BLaER1 treated with 17β-estradiol and CSF1 and Interleukin-3, amounts not matched to agents 10 nM and 100 nM (cell line): ENCODE data around the gene PLS3.

Experiments used
- H3K27ac ChIP-seq, 11 experiments: shearing (Covaris generic); formaldehyde crosslinking; 2 replicates each; pipeline ENCODE4 v1.8.1; 2022
- H3K27me3 ChIP-seq, 11 experiments: shearing (Covaris generic); formaldehyde crosslinking; 2 replicates each; pipeline ENCODE4 v1.8.1; 2022
- H3K36me3 ChIP-seq, 11 experiments: shearing (Covaris generic); formaldehyde crosslinking; 2 replicates each; pipeline ENCODE4 v1.8.1; 2022
- H3K4me1 ChIP-seq, 10 experiments: shearing (Covaris generic); formaldehyde crosslinking; 2 replicates each; pipeline ENCODE4 v1.8.1; 2022
- H3K4me2 ChIP-seq, 11 experiments: shearing (Covaris generic); formaldehyde crosslinking; 2 replicates each; pipeline ENCODE4 v1.8.1; 2022
- H3K4me3 ChIP-seq, 10 experiments: shearing (Covaris generic); formaldehyde crosslinking; 2 replicates each; pipeline ENCODE4 v1.8.1; 2022
- H3K9ac ChIP-seq, 11 experiments: shearing (Covaris generic); formaldehyde crosslinking; 2 replicates each; pipeline ENCODE4 v1.8.1; 2022
- H3K9me3 ChIP-seq, 11 experiments: shearing (Covaris generic); formaldehyde crosslinking; replicated peaks in 1 of 11; 2 replicates each; pipeline ENCODE4 v1.8.1; 2022
- H4K20me1 ChIP-seq, 11 experiments: shearing (Covaris generic); formaldehyde crosslinking; 2 replicates each; pipeline ENCODE4 v1.8.1; 2022
- Cebpa-rat ChIP-seq, 11 experiments: shearing (Covaris generic); IDR thresholded peaks; 2 replicates each; pipeline ENCODE4 v1.8.1; 2022

PLS3 gene

GRCh38 chrX:115560211-115560977 lies 580 bp upstream of the PLS3 start:
- Histone ChIP-seq H3K36me3 (no peaks in the 10 kb centered on the region; a peak in 1 of 22 replicates), H3K4me1 (peaks cover 12 to 34% (median 23%) of the 10 kb centered on the region in 10 experiments; a peak in 17 of 20 replicates), H3K27ac (peak overlapping the region in 10 of 11 experiments; percentile 67 to 91 (median 89); a peak in 20 of 22 replicates), H3K27me3 (peaks cover 93 to 99% (median 97%) of the 10 kb centered on the region in 11 experiments), H3K4me3 (peak overlapping the region; percentile 63 to 77 (median 72)), H3K9me3 (no peaks in the 10 kb centered on the region), H3K9ac (peak overlapping the region in 10 of 11 experiments; percentile 79 to 90 (median 88); a peak in 19 of 22 replicates), H3K4me2 (peak overlapping the region; percentile 46 to 77 (median 61); a peak in 21 of 22 replicates), H4K20me1 (peaks cover 0 to 13% (median 0%) of the 10 kb centered on the region in 11 experiments; a peak in 1 of 22 replicates)
- no peak for TF ChIP-seq Cebpa-rat (IDR thresholded peaks at IDR 0.05)

GRCh38 chrX:115561605-115562479 lies 868 bp downstream of the PLS3 start:
- Histone ChIP-seq H3K27me3 (peaks cover 90 to 99% (median 96%) of the 10 kb centered on the region in 11 experiments), H3K4me2 (peak overlapping the region; percentile 51 to 84 (median 69)), H3K9ac (peak overlapping the region; percentile 79 to 90 (median 88)), H4K20me1 (peaks cover 0 to 13% (median 0%) of the 10 kb centered on the region in 11 experiments; a peak in 1 of 22 replicates), H3K27ac (peak overlapping the region; percentile 34 to 91 (median 89); a peak in 21 of 22 replicates), H3K4me1 (peaks cover 13 to 43% (median 26%) of the 10 kb centered on the region in 10 experiments; a peak in 18 of 20 replicates), H3K36me3 (no peaks in the 10 kb centered on the region; a peak in 2 of 22 replicates), H3K4me3 (peak overlapping the region; percentile 63 to 77 (median 72)), H3K9me3 (no peaks in the 10 kb centered on the region)
- TF ChIP-seq Cebpa-rat (IDR thresholded peaks at IDR 0.05): no peak

GRCh38 chrX:115562480-115562847 lies 1.5 kb downstream of the PLS3 start:
- peak overlapping the region; percentile 51 to 84 (median 69) for H3K4me2 ChIP-seq
- peaks cover 85 to 100% (median 98%) of the 10 kb centered on the region in 11 experiments for H3K27me3 ChIP-seq
- H3K4me1 ChIP-seq: peaks cover 18 to 43% (median 29%) of the 10 kb centered on the region in 10 experiments; a peak in 18 of 20 replicates
- no peaks in the 10 kb centered on the region; a peak in 2 of 22 replicates for H3K36me3 ChIP-seq
- H3K9ac ChIP-seq: peak overlapping the region; percentile 79 to 90 (median 88)
- H3K27ac ChIP-seq: peak overlapping the region in 10 of 11 experiments; percentile 67 to 91 (median 89); a peak in 19 of 22 replicates
- H3K9me3 ChIP-seq: no peaks in the 10 kb centered on the region
- peak overlapping the region; percentile 63 to 77 (median 72) for H3K4me3 ChIP-seq
- TF ChIP-seq Cebpa-rat (IDR thresholded peaks at IDR 0.05): no peak
- peaks cover 0 to 13% (median 0%) of the 10 kb centered on the region in 11 experiments; a peak in 1 of 22 replicates for H4K20me1 ChIP-seq

- peak overlapping the region in 9 of 11 experiments; percentile 2 to 90 (median 88); a peak in 17 of 22 replicates for H3K9ac ChIP-seq
- H4K20me1 ChIP-seq: peaks cover 0 to 13% (median 0%) of the 10 kb centered on the region in 11 experiments; a peak in 2 of 22 replicates
- peak in 4 of 11 experiments; percentile 41 to 65 (median 53); a peak in 4 of 22 replicates for TF ChIP-seq Cebpa-rat (IDR thresholded peaks at IDR 0.05)
- H3K4me3 ChIP-seq: peak overlapping the region; percentile 17 to 77 (median 72); a peak in 15 of 20 replicates
- H3K9me3 ChIP-seq: no peaks in the 10 kb centered on the region
- no peaks in the 10 kb centered on the region; a peak in 2 of 22 replicates for H3K36me3 ChIP-seq
- H3K27ac ChIP-seq: peak overlapping the region in 9 of 11 experiments; percentile 76 to 91 (median 89); a peak in 17 of 22 replicates
- peaks cover 18 to 43% (median 32%) of the 10 kb centered on the region in 10 experiments; a peak in 19 of 20 replicates for H3K4me1 ChIP-seq
- H3K27me3 ChIP-seq: peaks cover 77 to 99% (median 93%) of the 10 kb centered on the region in 11 experiments
- H3K4me2 ChIP-seq: peak overlapping the region; percentile 51 to 84 (median 69); a peak in 21 of 22 replicates
These were observed 2.7 kb downstream of the PLS3 start for GRCh38 chrX:115563633-115564162.

GRCh38 chrX:115564243-115564642 lies 3.3 kb downstream of the PLS3 start:
- Histone ChIP-seq H3K27me3 (peaks cover 71 to 99% (median 92%) of the 10 kb centered on the region in 11 experiments), H3K9ac (peak overlapping the region in 9 of 11 experiments; percentile 2 to 90 (median 88); a peak in 17 of 22 replicates), H3K4me2 (peak overlapping the region; percentile 51 to 84 (median 69); a peak in 21 of 22 replicates), H3K36me3 (no peaks in the 10 kb centered on the region; a peak in 2 of 22 replicates), H4K20me1 (peaks cover 0 to 13% (median 0%) of the 10 kb centered on the region in 11 experiments; a peak in 2 of 22 replicates), H3K4me1 (peaks cover 18 to 43% (median 33%) of the 10 kb centered on the region in 10 experiments; a peak in 19 of 20 replicates), H3K4me3 (peak overlapping the region in 7 of 10 experiments; percentile 17 to 77 (median 73); a peak in 11 of 20 replicates), H3K27ac (peak overlapping the region in 9 of 11 experiments; percentile 76 to 91 (median 89); a peak in 17 of 22 replicates), H3K9me3 (no peaks in the 10 kb centered on the region)
- no peak for TF ChIP-seq Cebpa-rat (IDR thresholded peaks at IDR 0.05)

GRCh38 chrX:115565888-115566287 lies 4.9 kb downstream of the PLS3 start:
- Histone ChIP-seq H4K20me1 (peaks cover 0 to 13% (median 0%) of the 10 kb centered on the region in 11 experiments; a peak in 3 of 22 replicates), H3K9ac (peak overlapping the region in 3 of 11 experiments; percentile 14 to 90 (median 89); a peak in 4 of 22 replicates), H3K4me3 (peak overlapping the region in 3 of 10 experiments; percentile 71 to 74 (median 74); a peak in 3 of 20 replicates), H3K36me3 (peaks cover 0 to 6% (median 0%) of the 10 kb centered on the region in 11 experiments; a peak in 2 of 22 replicates), H3K4me1 (peaks cover 9 to 39% (median 26%) of the 10 kb centered on the region in 10 experiments; a peak in 18 of 20 replicates), H3K27me3 (peaks cover 67 to 99% (median 92%) of the 10 kb centered on the region in 11 experiments), H3K27ac (peak overlapping the region in 4 of 11 experiments; percentile 90 to 91 (median 90); a peak in 5 of 22 replicates), H3K9me3 (no peaks in the 10 kb centered on the region), H3K4me2 (peak overlapping the region in 9 of 11 experiments; percentile 41 to 75 (median 61); a peak in 16 of 22 replicates)
- no peak for TF ChIP-seq Cebpa-rat (IDR thresholded peaks at IDR 0.05)

GRCh38 chrX:115571712-115572111 lies 10.7 kb downstream of the PLS3 start:
- Histone ChIP-seq H3K9ac (no peak overlapping the region), H3K36me3 (peaks cover 0 to 24% (median 0%) of the 10 kb centered on the region in 11 experiments; a peak in 6 of 22 replicates), H4K20me1 (peaks cover 0 to 15% (median 0%) of the 10 kb centered on the region in 11 experiments; a peak in 4 of 22 replicates), H3K4me2 (no peak overlapping the region; a peak in 1 of 22 replicates), H3K27ac (no peak overlapping the region), H3K27me3 (peaks cover 50 to 99% (median 85%) of the 10 kb centered on the region in 11 experiments), H3K4me1 (peaks cover 0 to 28% (median 0%) of the 10 kb centered on the region in 10 experiments; a peak in 8 of 20 replicates), H3K9me3 (no peaks in the 10 kb centered on the region), H3K4me3 (no peak overlapping the region)
- TF ChIP-seq Cebpa-rat (IDR thresholded peaks at IDR 0.05): no peak
